ENCODE measurements around the gene NPPB.

Gene NPPB

GRCh38 chr1:11888206-11888876 lies 29.6 kb upstream of the NPPB start:
- H3K4me1 Mint-ChIP-seq (ENCODE audit: low read depth) = no peaks in the 10 kb centered on the region
- H3K9me3 Mint-ChIP-seq = no peaks in the 10 kb centered on the region
- H3K27me3 Mint-ChIP-seq = no peaks in the 10 kb centered on the region
- H3K36me3 Mint-ChIP-seq (ENCODE audit: low read depth) = no peaks in the 10 kb centered on the region
- no peak overlapping the region for H3K4me3 Mint-ChIP-seq
- H3K27ac Mint-ChIP-seq = no peak overlapping the region

- Mint-ChIP-seq H3K4me1 (ENCODE audit: low read depth) (no peaks in the 10 kb centered on the region), H3K27me3 (no peaks in the 10 kb centered on the region), H3K36me3 (ENCODE audit: low read depth) (no peaks in the 10 kb centered on the region), H3K4me3 (no peak overlapping the region), H3K27ac (no peak overlapping the region), H3K9me3 (no peaks in the 10 kb centered on the region)
Observed at GRCh38 chr1:11887666-11888007, 28.9 kb upstream of the NPPB start.

- H3K27ac Mint-ChIP-seq = no peak overlapping the region
- H3K9me3 Mint-ChIP-seq = no peaks in the 10 kb centered on the region
- no peaks in the 10 kb centered on the region for H3K4me1 Mint-ChIP-seq (ENCODE audit: low read depth)
- no peaks in the 10 kb centered on the region for H3K27me3 Mint-ChIP-seq
- no peaks in the 10 kb centered on the region for H3K36me3 Mint-ChIP-seq (ENCODE audit: low read depth)
- H3K4me3 Mint-ChIP-seq = no peak overlapping the region
Observed at GRCh38 chr1:11886986-11887665, 28.4 kb upstream of the NPPB start.

GRCh38 chr1:11885916-11886315 lies 27.2 kb upstream of the NPPB start:
- H3K4me3 Mint-ChIP-seq = no peak overlapping the region
- H3K27ac Mint-ChIP-seq = no peak overlapping the region
- no peaks in the 10 kb centered on the region for H3K4me1 Mint-ChIP-seq (ENCODE audit: low read depth)
- H3K9me3 Mint-ChIP-seq = no peaks in the 10 kb centered on the region
- no peaks in the 10 kb centered on the region for H3K27me3 Mint-ChIP-seq
- H3K36me3 Mint-ChIP-seq (ENCODE audit: low read depth) = no peaks in the 10 kb centered on the region

- Mint-ChIP-seq H3K9me3 (no peaks in the 10 kb centered on the region), H3K36me3 (ENCODE audit: low read depth) (no peaks in the 10 kb centered on the region)
Observed at GRCh38 chr1:11882814-11883538, 24.2 kb upstream of the NPPB start.

GRCh38 chr1:11881749-11882441 lies 23.1 kb upstream of the NPPB start:
- H3K36me3 Mint-ChIP-seq (ENCODE audit: low read depth) = no peaks in the 10 kb centered on the region
- H3K4me3 Mint-ChIP-seq = no peak overlapping the region
- no peaks in the 10 kb centered on the region for H3K4me1 Mint-ChIP-seq (ENCODE audit: low read depth)
- H3K9me3 Mint-ChIP-seq = no peaks in the 10 kb centered on the region
- peaks cover 3% of the 10 kb centered on the region for H3K27me3 Mint-ChIP-seq
- H3K27ac Mint-ChIP-seq = no peak overlapping the region

More at GRCh38 chr1:11882814-11883538, 24.2 kb upstream of the NPPB start:
- Mint-ChIP-seq H3K27ac (no peak overlapping the region), H3K27me3 (no peaks in the 10 kb centered on the region), H3K4me3 (no peak overlapping the region), H3K4me1 (ENCODE audit: low read depth) (no peaks in the 10 kb centered on the region)

GRCh38 chr1:11880911-11881748 lies 22.4 kb upstream of the NPPB start:
- Mint-ChIP-seq H3K4me1 (ENCODE audit: low read depth) (no peaks in the 10 kb centered on the region), H3K9me3 (no peaks in the 10 kb centered on the region), H3K36me3 (ENCODE audit: low read depth) (no peaks in the 10 kb centered on the region), H3K4me3 (no peak overlapping the region), H3K27ac (no peak overlapping the region), H3K27me3 (peaks cover 3% of the 10 kb centered on the region)

- Mint-ChIP-seq H3K27me3 (peaks cover 6% of the 10 kb centered on the region), H3K27ac (no peak overlapping the region), H3K9me3 (no peaks in the 10 kb centered on the region), H3K36me3 (ENCODE audit: low read depth) (no peaks in the 10 kb centered on the region), H3K4me3 (no peak overlapping the region), H3K4me1 (ENCODE audit: low read depth) (no peaks in the 10 kb centered on the region)
Observed at GRCh38 chr1:11880181-11880575, 21.4 kb upstream of the NPPB start.

- H3K4me3 Mint-ChIP-seq = no peak overlapping the region
- H3K4me1 Mint-ChIP-seq (ENCODE audit: low read depth) = no peaks in the 10 kb centered on the region
- no peaks in the 10 kb centered on the region for H3K36me3 Mint-ChIP-seq (ENCODE audit: low read depth)
- peaks cover 6% of the 10 kb centered on the region for H3K27me3 Mint-ChIP-seq
- no peaks in the 10 kb centered on the region for H3K9me3 Mint-ChIP-seq
- no peak overlapping the region for H3K27ac Mint-ChIP-seq
Observed at GRCh38 chr1:11879311-11880180, 20.8 kb upstream of the NPPB start.

- Mint-ChIP-seq H3K9me3 (no peaks in the 10 kb centered on the region), H3K36me3 (ENCODE audit: low read depth) (no peaks in the 10 kb centered on the region), H3K4me3 (no peak overlapping the region), H3K4me1 (ENCODE audit: low read depth) (no peaks in the 10 kb centered on the region), H3K27me3 (peaks cover 6% of the 10 kb centered on the region), H3K27ac (no peak overlapping the region)
Observed at GRCh38 chr1:11878891-11879190, 20.1 kb upstream of the NPPB start.

- H3K4me3 Mint-ChIP-seq = no peak overlapping the region
- H3K4me1 Mint-ChIP-seq (ENCODE audit: low read depth) = no peaks in the 10 kb centered on the region
- H3K27me3 Mint-ChIP-seq = peaks cover 9% of the 10 kb centered on the region
- no peak overlapping the region for H3K27ac Mint-ChIP-seq
- H3K9me3 Mint-ChIP-seq = no peaks in the 10 kb centered on the region
- H3K36me3 Mint-ChIP-seq (ENCODE audit: low read depth) = no peaks in the 10 kb centered on the region
Observed at GRCh38 chr1:11878081-11878890, 19.5 kb upstream of the NPPB start.

- no peaks in the 10 kb centered on the region for H3K4me1 Mint-ChIP-seq (ENCODE audit: low read depth)
- no peak overlapping the region for H3K27ac Mint-ChIP-seq
- no peak overlapping the region for H3K4me3 Mint-ChIP-seq
- H3K9me3 Mint-ChIP-seq = no peaks in the 10 kb centered on the region
- H3K27me3 Mint-ChIP-seq = peaks cover 9% of the 10 kb centered on the region
- no peaks in the 10 kb centered on the region for H3K36me3 Mint-ChIP-seq (ENCODE audit: low read depth)
Observed at GRCh38 chr1:11877074-11877473, 18.3 kb upstream of the NPPB start.

- Mint-ChIP-seq H3K9me3 (no peaks in the 10 kb centered on the region), H3K36me3 (ENCODE audit: low read depth) (no peaks in the 10 kb centered on the region), H3K27ac (no peak overlapping the region), H3K4me1 (ENCODE audit: low read depth) (no peaks in the 10 kb centered on the region), H3K4me3 (no peak overlapping the region), H3K27me3 (peaks cover 14% of the 10 kb centered on the region)
Observed at GRCh38 chr1:11875094-11875493, 16.3 kb upstream of the NPPB start.

All from stimulated activated naive CD8-positive, alpha-beta T cell treated with anti-CD3 and anti-CD28 coated beads, Interleukin-15, Interleukin-2, amounts not matched to agents 100 ng/mL and 50 ng/mL, for 24 hours (primary cell).